ENCODE measurements around the gene DIPK1A.

DNA sequence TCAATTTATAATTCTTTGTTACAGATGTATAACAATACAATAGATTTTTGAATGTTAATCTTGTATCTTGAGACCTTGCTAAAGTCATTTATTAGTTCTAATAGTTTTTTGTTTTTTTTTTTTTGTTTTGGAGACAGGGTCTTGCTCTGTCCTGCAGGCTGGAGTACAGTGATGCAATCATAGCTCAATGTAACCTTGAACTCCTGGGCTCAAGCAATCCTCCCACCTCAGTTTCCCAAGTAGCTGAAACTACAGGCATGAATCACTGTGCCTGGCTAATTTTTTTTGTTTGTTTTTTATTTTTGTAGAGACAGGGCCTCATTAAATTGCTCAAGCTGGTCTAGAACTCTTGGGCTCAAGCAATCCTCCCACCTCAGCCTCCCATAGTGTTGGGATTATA lies 26.2 kb upstream of the DIPK1A start:
- TF ChIP-seq, protein P1, sequence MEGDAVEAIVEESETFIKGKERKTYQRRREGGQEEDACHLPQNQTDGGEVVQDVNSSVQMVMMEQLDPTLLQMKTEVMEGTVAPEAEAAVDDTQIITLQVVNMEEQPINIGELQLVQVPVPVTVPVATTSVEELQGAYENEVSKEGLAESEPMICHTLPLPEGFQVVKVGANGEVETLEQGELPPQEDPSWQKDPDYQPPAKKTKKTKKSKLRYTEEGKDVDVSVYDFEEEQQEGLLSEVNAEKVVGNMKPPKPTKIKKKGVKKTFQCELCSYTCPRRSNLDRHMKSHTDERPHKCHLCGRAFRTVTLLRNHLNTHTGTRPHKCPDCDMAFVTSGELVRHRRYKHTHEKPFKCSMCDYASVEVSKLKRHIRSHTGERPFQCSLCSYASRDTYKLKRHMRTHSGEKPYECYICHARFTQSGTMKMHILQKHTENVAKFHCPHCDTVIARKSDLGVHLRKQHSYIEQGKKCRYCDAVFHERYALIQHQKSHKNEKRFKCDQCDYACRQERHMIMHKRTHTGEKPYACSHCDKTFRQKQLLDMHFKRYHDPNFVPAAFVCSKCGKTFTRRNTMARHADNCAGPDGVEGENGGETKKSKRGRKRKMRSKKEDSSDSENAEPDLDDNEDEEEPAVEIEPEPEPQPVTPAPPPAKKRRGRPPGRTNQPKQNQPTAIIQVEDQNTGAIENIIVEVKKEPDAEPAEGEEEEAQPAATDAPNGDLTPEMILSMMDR (IDR thresholded peaks at IDR 0.05), result no peak
- TF ChIP-seq EZH2phosphoT487 (IDR thresholded peaks at IDR 0.05) (no peak), EZH2 (IDR thresholded peaks at IDR 0.05) (no peak)

Measured in neural progenitor cell (in vitro differentiated cells).